Naive thymus-derived CD4-positive, alpha-beta T cell (primary cell): ENCODE results near the gene STRC. TPM values are rescaled to one million over a fixed set of nuclear protein-coding genes. Genes with fewer than 3 reads are reported as not detected.
A peak's percentile ranks its signal among the peaks of the same experiment; 100 is the strongest.
"Not testable (repeated sequence)": the region's sequence is repeated elsewhere in the genome, so short reads cannot be mapped to it uniquely, and the experiment has no call there.

Experiments
- ATAC-seq: fragments of 150-1000 bp; cut with Tn5 transposase; 2 replicates; pipeline ENCODE4 v1.10.0; 2021; ENCODE audit warnings: mild to moderate bottlenecking, moderate library complexity
- CTCF ChIA-PET: fragments of 350-600 bp; sonication (Branson Sonifier 250); formaldehyde crosslinking; loops from one replicate; lab custom pipeline; 2021; ENCODE audit warnings: antibody characterized with exemption; lab: Charles Lee
- POLR2A ChIA-PET: fragments of 350-600 bp; sonication (Branson Sonifier 250); formaldehyde crosslinking; loops from one replicate; lab custom pipeline; 2021; ENCODE audit warnings: antibody characterized with exemption, inconsistent platforms; lab: Charles Lee
- DNase-seq, 9 donors: peaks; one replicate each; pipeline versions ENCODE4 v3.0.0 to v3.0.0-alpha.2; 2020 to 2022; ENCODE audit warnings: mixed read lengths in 1 of 9
- H3K27ac ChIP-seq: one replicate; pipeline ENCODE4 v1.7.0; 2013; ENCODE audit warnings: mild to moderate bottlenecking, low read depth, low read length, moderate library complexity
- H3K27me3 ChIP-seq, 2 donors: one replicate each; pipeline ENCODE4 v1.7.0; 2013; ENCODE audit warnings: low read length in 2 of 2, mild to moderate bottlenecking in 2 of 2, moderate library complexity in 2 of 2; ENCODE audit not compliant: control insufficient read depth in 2 of 2, insufficient read depth in 2 of 2
- H3K36me3 ChIP-seq, 3 experiments: 1 replicate in 2 of 3; 2 replicates in 1 of 3; pipeline ENCODE4 v1.7.0; 2013; ENCODE audit warnings: low read length in 3 of 3, mild to moderate bottlenecking in 3 of 3, moderate library complexity in 1 of 3; ENCODE audit not compliant: insufficient read depth in 3 of 3, control insufficient read depth in 2 of 3
- H3K4me1 ChIP-seq, 2 donors: one replicate each; pipeline ENCODE4 v1.7.0; 2013; ENCODE audit warnings: low read length in 2 of 2, mild to moderate bottlenecking in 2 of 2, moderate library complexity in 1 of 2; ENCODE audit not compliant: control insufficient read depth in 2 of 2, insufficient read depth in 2 of 2
- H3K4me3 ChIP-seq: 2 replicates; pipeline ENCODE4 v1.7.0; 2013; ENCODE audit warnings: mild to moderate bottlenecking, low read length
- H3K9me3 ChIP-seq, 3 experiments: 1 replicate in 2 of 3; 2 replicates in 1 of 3; pipeline ENCODE4 v1.7.0; 2013; ENCODE audit warnings: low read length in 3 of 3; ENCODE audit not compliant: control insufficient read depth in 2 of 3
- H3K27ac Mint-ChIP-seq, 9 donors: one replicate each; pipeline ENCODE4 v1.8.0; 2020 to 2022; ENCODE audit warnings: mixed read lengths in 9 of 9, mild to moderate bottlenecking in 8 of 9, moderate library complexity in 5 of 9, inconsistent platforms in 2 of 9
- H3K27me3 Mint-ChIP-seq, 5 donors: one replicate each; pipeline ENCODE4 v1.8.0; 2021 to 2022; ENCODE audit warnings: mixed read lengths in 5 of 5, mild to moderate bottlenecking in 1 of 5
- H3K36me3 Mint-ChIP-seq, 5 donors: one replicate each; pipeline ENCODE4 v1.8.0; 2020 to 2022; ENCODE audit warnings: mixed read lengths in 5 of 5, mild to moderate bottlenecking in 3 of 5, inconsistent platforms in 1 of 5
- H3K4me1 Mint-ChIP-seq, 7 donors: one replicate each; pipeline ENCODE4 v1.8.0; 2020 to 2022; ENCODE audit warnings: mixed read lengths in 7 of 7, mild to moderate bottlenecking in 3 of 7, inconsistent platforms in 1 of 7
- H3K4me3 Mint-ChIP-seq, 10 donors: one replicate each; pipeline ENCODE4 v1.8.0; 2020 to 2022; ENCODE audit warnings: mild to moderate bottlenecking in 10 of 10, mixed read lengths in 10 of 10, moderate library complexity in 6 of 10, inconsistent platforms in 2 of 10
- H3K9me3 Mint-ChIP-seq, 11 donors: one replicate each; pipeline ENCODE4 v1.8.0; 2020 to 2022; ENCODE audit warnings: mixed read lengths in 11 of 11, mild to moderate bottlenecking in 4 of 11, inconsistent platforms in 1 of 11, moderate library complexity in 1 of 11
- intact Hi-C, 2 donors: fragments of 100-400 bp; cut with micrococcal nuclease; formaldehyde crosslinking; loops; one replicate each; pipeline ENCODE4 v1.15.1; 2023
- polyA plus RNA-seq, 2 donors: library from polyadenylated mRNA; unstranded; fragments of 300-500 nt; fragmentation: Illumina TruSeq; gene quantifications; one replicate each; pipeline ENCODE4 v1.2.3, GENCODE V29; 2021
- total RNA-seq, 6 experiments: library from RNA in 5 of 6; stranded (reverse) in 5 of 6; gene quantifications; 1 replicate in 5 of 6; 2 replicates in 1 of 6; pipeline ENCODE4 v1.2.3 and lab custom pipeline; 2021 to 2026

STRC gene
- 1 to 10 TPM in 3 of 5 experiments, under 1 TPM in 2; 0.56 to 3.9 (median 2.0) TPM for total RNA-seq
- not detected for polyA plus RNA-seq
- total RNA-seq (lab: John Stamatoyannopoulos, UW) = 0.94 reads per million

- intact Hi-C loops, POLR2A ChIA-PET, H3K4me1 ChIP-seq, H3K9me3 ChIP-seq, H3K36me3 Mint-ChIP-seq, H3K36me3 ChIP-seq, CTCF ChIA-PET, H3K4me1 Mint-ChIP-seq, H3K9me3 Mint-ChIP-seq, H3K27ac Mint-ChIP-seq, H3K4me3 Mint-ChIP-seq, ATAC-seq, H3K4me3 ChIP-seq, H3K27ac ChIP-seq, H3K27me3 ChIP-seq, DNase-seq: not testable (repeated sequence)
- H3K27me3 Mint-ChIP-seq = peaks cover 7 to 22% (median 11%) of the 10 kb centered on the region in 5 donors
Measured at GRCh38 chr15:43618700-43619099, at the start of gene STRC. Gene STRC, minus strand, starts transcription at chr15:43618800. Its CDS starts 78 bp downstream, at chr15:43618722.

- intact Hi-C loops, H3K27ac ChIP-seq, H3K36me3 ChIP-seq, H3K9me3 ChIP-seq, H3K4me1 Mint-ChIP-seq, POLR2A ChIA-PET, H3K4me1 ChIP-seq, H3K9me3 Mint-ChIP-seq, H3K36me3 Mint-ChIP-seq, H3K27me3 Mint-ChIP-seq, H3K4me3 Mint-ChIP-seq, DNase-seq, CTCF ChIA-PET, H3K27ac Mint-ChIP-seq, H3K4me3 ChIP-seq, ATAC-seq, H3K27me3 ChIP-seq: not testable (repeated sequence)
Measured at GRCh38 chr15:43666177-43666576, 47.6 kb upstream of the STRC start.

- H3K9me3 ChIP-seq, H3K36me3 ChIP-seq, POLR2A ChIA-PET, ATAC-seq, CTCF ChIA-PET, H3K27ac Mint-ChIP-seq, H3K4me3 ChIP-seq, DNase-seq, H3K27ac ChIP-seq, intact Hi-C loops, H3K27me3 ChIP-seq, H3K4me3 Mint-ChIP-seq, H3K9me3 Mint-ChIP-seq, H3K4me1 Mint-ChIP-seq, H3K27me3 Mint-ChIP-seq, H3K36me3 Mint-ChIP-seq, H3K4me1 ChIP-seq: not testable (repeated sequence)
Measured at GRCh38 chr15:43663333-43663732, 44.7 kb upstream of the STRC start.

- H3K27ac ChIP-seq, CTCF ChIA-PET, POLR2A ChIA-PET, H3K27ac Mint-ChIP-seq, H3K9me3 Mint-ChIP-seq, H3K4me1 ChIP-seq, H3K27me3 Mint-ChIP-seq, H3K36me3 ChIP-seq, intact Hi-C loops, DNase-seq, H3K4me1 Mint-ChIP-seq, H3K36me3 Mint-ChIP-seq, H3K9me3 ChIP-seq, H3K27me3 ChIP-seq, ATAC-seq, H3K4me3 Mint-ChIP-seq, H3K4me3 ChIP-seq: not testable (repeated sequence)
Measured at GRCh38 chr15:43662293-43662692, 43.7 kb upstream of the STRC start.

GRCh38 chr15:43659727-43660126 lies 41.1 kb upstream of the STRC start:
- H3K27me3 Mint-ChIP-seq, H3K27ac ChIP-seq, H3K36me3 ChIP-seq, H3K27ac Mint-ChIP-seq, DNase-seq, H3K4me3 Mint-ChIP-seq, H3K9me3 ChIP-seq, intact Hi-C loops, H3K4me1 Mint-ChIP-seq, H3K4me3 ChIP-seq, H3K4me1 ChIP-seq, CTCF ChIA-PET, POLR2A ChIA-PET, ATAC-seq, H3K9me3 Mint-ChIP-seq, H3K27me3 ChIP-seq: not testable (repeated sequence)
- peaks cover 0 to 14% (median 6%) of the 10 kb centered on the region in 5 donors for H3K36me3 Mint-ChIP-seq

GRCh38 chr15:43649430-43649926 lies 30.9 kb upstream of the STRC start:
- H3K4me3 Mint-ChIP-seq, CTCF ChIA-PET, H3K27me3 Mint-ChIP-seq, DNase-seq, intact Hi-C loops, H3K36me3 ChIP-seq, H3K4me1 ChIP-seq, H3K4me1 Mint-ChIP-seq, H3K27ac Mint-ChIP-seq, H3K9me3 ChIP-seq, H3K27me3 ChIP-seq, H3K4me3 ChIP-seq, H3K27ac ChIP-seq, H3K9me3 Mint-ChIP-seq, POLR2A ChIA-PET: not testable (repeated sequence)
- peaks cover 4 to 39% (median 26%) of the 10 kb centered on the region in 5 donors for H3K36me3 Mint-ChIP-seq
- ATAC-seq = peak; percentile 61

GRCh38 chr15:43648649-43649429 lies 30.2 kb upstream of the STRC start, which contains the start of gene CATSPER2:
Gene CATSPER2, minus strand, starts transcription at chr15:43648844. Its CDS starts 783 bp downstream, at chr15:43648061.
- ATAC-seq (peak; percentile 48), DNase-seq (no peak)
- Histone ChIP-seq H3K4me3 (no peak within 1 kb of the TSS), H3K9me3 (no peaks in the 10 kb centered on the region), H3K4me1 (no peaks in the 10 kb centered on the region), H3K36me3 (peaks cover 0 to 5% (median 0%) of the 10 kb centered on the region in 3 experiments), H3K27me3 (no peaks in the 10 kb centered on the region), H3K27ac (no peak within 1 kb of the TSS)
- intact Hi-C loops = no loop called here
- Mint-ChIP-seq H3K4me3 (no peak within 1 kb of the TSS), H3K4me1 (no peaks in the 10 kb centered on the region), H3K36me3 (peaks cover 4 to 38% (median 26%) of the 10 kb centered on the region in 5 donors), H3K27ac (no peak within 1 kb of the TSS), H3K9me3 (no peaks in the 10 kb centered on the region), H3K27me3 (no peaks in the 10 kb centered on the region)
- ChIA-PET CTCF (no interaction called here), POLR2A (no interaction called here)
